ENCODE data around the gene WDR86.

Gene WDR86

GRCh38 chr7:151409667-151410404, at the start of gene WDR86:
TSS of gene WDR86 (minus strand) at chr7:151410038. CDS start at chr7:151409589, 449 bp downstream.
- no peak for DNase-seq

- DNase-seq, result no peak
Measured at GRCh38 chr7:151457534-151457933, 47.7 kb upstream of the WDR86 start.

GRCh38 chr7:151456782-151457181, 46.9 kb upstream of the WDR86 start:
- DNase-seq, result no peak

GRCh38 chr7:151456276-151456675, 46.4 kb upstream of the WDR86 start:
- DNase-seq, result no peak

GRCh38 chr7:151455690-151456089, 45.9 kb upstream of the WDR86 start:
- DNase-seq, result no peak

GRCh38 chr7:151454932-151455530, 45.2 kb upstream of the WDR86 start:
- DNase-seq, result no peak

GRCh38 chr7:151454305-151454704, 44.5 kb upstream of the WDR86 start:
- DNase-seq, result no peak

GRCh38 chr7:151453326-151453791, 43.5 kb upstream of the WDR86 start:
- no peak for DNase-seq

GRCh38 chr7:151452680-151453325, 43.0 kb upstream of the WDR86 start:
- no peak for DNase-seq

GRCh38 chr7:151451626-151452571, 42.1 kb upstream of the WDR86 start:
- DNase-seq, result no peak

- DNase-seq, result no peak
Measured at GRCh38 chr7:151451156-151451555, 41.3 kb upstream of the WDR86 start.

- DNase-seq, result no peak
Measured at GRCh38 chr7:151449990-151450389, 40.2 kb upstream of the WDR86 start.

GRCh38 chr7:151448261-151449252, 38.7 kb upstream of the WDR86 start:
- peak; percentile 74 for DNase-seq

GRCh38 chr7:151447901-151448260, 38.0 kb upstream of the WDR86 start:
- DNase-seq, result no peak

- no peak for DNase-seq
Measured at GRCh38 chr7:151447312-151447711, 37.5 kb upstream of the WDR86 start.

- no peak for DNase-seq
Measured at GRCh38 chr7:151446412-151446811, 36.6 kb upstream of the WDR86 start.

GRCh38 chr7:151444632-151445031, 34.8 kb upstream of the WDR86 start:
- no peak for DNase-seq

- DNase-seq, result no peak
Measured at GRCh38 chr7:151442776-151443496, 33.1 kb upstream of the WDR86 start.

GRCh38 chr7:151440799-151441445, 31.1 kb upstream of the WDR86 start:
- DNase-seq, result no peak

All from suppressor macrophage treated with lipopolysaccharide for 4 hours (primary cell).